HG03469 (cell line): ENCODE results near the gene LRRC75A.
"Not testable (repeated sequence)": the region's sequence is repeated elsewhere in the genome, so short reads cannot be mapped to it uniquely, and the experiment has no call there.

Source experiments
- ATAC-seq: cut with Tn5 transposase; IDR thresholded peaks from one replicate; pipeline ENCODE4 v1.9.1; 2021; ENCODE audit warnings: mild to moderate bottlenecking, moderate library complexity, moderate number of reproducible peaks; ENCODE audit not compliant: unreplicated experiment

Gene LRRC75A

DNA sequence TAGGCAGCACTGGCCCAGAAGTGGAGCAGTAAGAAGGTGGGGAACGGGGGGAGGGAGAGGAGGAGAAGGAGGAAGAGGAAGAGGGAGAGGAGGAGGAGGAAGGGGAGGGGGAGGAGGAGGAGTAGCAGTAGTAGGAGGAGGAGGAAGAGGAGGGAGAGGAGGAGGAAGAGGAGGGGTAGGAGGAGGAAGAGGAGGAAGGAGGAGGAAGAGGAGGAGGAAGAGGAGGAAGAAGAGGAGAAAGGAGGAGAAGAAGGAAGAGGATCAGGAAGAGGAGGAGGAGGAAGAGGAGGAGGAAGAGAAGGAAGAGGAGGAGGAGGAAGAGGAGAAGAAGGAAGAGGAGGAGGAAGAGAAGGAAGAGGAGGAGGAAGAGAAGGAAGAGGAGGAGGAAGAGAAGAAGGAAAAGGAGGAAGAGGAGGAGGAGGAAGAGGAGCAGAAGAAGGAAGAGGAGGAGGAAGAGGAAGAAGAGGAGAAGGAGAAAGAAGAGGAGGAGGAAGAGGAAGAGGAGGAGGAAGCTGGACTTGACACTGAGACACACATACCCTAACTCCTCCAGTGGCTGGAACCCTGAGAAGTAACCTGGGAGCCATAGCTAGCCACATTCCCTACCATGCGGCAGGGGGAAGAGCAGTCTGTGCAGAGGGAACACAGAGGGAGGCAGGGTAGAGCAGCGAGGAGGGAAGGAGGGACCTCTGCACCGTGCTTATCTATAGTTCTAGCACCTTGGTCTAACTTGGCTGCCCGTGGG lies 35.8 kb downstream of the LRRC75A start:
- ATAC-seq, result no peak

DNA sequence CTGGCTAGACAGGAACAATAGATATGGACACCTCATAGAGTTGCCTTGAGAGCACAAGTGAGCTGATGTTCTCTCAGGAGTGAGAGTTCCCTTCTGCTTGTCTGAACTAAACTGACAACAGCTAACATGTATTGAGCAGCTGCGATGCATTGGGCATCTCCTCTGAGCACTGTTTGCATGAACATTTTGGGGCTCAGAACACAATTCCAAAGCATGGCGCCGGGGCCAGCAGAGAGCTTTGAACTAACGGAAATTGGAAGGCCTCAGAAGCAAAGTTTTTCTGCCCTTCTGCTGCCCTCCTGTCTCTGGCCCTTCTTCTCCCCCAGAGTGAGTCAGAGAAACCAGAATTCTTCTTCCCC lies 38.5 kb downstream of the LRRC75A start:
- no peak for ATAC-seq

DNA sequence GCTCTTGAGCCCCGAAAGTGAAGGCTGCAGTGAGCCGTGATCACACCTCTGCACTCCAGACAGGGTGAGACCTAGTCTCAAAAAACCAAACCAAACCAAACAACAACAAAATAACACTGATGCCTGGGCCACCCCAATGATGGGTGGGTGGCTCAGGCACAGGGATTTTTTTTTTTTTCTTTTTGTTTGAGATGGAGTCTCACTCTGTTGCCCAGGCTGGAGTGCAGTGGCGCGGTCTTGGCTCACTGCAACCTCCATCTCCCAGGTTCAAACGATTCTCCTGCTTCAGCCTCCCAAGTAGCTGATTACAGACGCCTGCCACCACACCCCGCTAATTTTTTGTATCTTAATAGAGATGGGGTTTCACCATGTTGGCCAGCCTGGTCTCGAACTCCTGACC lies 39.7 kb downstream of the LRRC75A start:
- ATAC-seq, result not testable (repeated sequence)

DNA sequence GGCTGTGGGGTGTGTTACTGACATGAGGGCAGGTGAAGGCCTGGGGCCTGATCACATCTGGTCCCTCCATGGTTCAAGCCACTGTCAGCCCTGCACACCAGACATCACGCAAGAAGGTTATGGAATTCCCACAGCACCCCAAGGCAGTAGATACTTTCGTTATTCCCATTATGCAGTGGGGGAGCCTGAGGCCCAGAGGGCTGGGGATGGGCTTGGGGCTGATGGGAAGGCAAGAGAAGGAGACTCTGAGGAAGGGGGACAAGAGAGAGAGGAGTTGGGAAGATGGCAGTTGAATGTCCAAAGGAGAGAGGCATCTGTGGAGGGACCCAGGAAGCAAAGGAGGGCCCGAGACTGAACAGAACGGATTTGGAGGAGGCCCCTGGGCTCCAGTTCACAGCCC lies 42.0 kb downstream of the LRRC75A start:
- ATAC-seq, result no peak

DNA sequence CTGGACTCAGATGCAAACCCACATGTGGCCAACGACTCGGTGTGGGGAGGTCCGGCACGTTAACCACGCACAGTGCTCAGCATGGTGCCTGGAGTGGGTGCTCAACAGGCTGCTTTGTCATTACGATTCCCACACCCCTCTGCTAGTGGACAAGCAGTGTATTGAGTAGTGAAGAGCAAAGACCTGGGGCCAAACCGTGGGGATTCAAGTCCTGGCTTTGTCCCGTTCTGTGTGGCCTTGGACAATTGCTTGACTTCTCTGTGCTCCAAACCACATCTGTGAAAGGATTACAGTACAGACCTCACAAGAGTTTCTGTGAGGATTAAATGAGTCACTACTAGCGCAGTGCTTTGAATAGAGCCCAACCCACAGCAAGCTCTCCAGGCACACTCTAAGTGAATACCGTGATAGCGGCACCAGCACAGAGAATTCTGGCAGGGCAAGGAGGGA lies 42.8 kb downstream of the LRRC75A start:
- no peak for ATAC-seq

DNA sequence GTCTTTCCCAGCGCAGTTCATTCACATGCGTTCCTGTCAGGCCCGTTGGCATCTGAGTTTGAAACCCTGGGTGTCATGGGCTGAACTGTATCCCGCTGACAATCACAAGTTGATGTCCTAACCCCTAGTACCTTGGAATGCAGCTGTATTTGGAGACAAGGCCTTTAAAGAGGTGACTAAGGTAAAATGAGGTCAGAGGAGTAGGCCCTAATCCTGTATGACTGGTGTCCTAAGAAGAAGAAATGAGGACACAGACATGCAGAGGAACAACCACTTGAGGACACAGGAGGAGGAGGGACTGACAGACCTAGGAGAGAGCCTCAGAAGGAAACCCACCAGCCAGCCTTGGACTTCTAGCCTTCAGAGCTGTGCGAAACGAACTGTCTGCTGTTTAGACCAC lies 43.5 kb downstream of the LRRC75A start:
- no peak for ATAC-seq

DNA sequence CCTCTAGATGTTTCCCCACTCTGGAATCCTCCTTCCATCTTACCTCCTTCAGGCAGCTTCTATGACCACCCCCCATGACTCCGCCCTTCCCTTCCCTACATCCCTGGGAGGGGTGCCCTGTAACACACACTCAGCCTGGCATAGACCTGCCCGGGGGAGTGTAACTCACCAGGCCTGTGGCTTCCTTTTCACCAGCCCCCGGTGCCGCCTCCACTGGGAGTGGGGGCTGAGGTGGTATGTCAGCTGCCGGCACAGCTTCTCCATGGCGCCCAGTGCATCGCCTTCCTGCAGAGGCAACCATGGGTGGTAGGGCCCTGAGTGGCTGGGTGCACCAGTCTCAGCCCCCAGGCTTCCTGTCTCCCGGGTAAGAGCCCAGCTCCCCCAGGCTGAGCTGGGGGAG lies 44.3 kb downstream of the LRRC75A start:
- no peak for ATAC-seq

DNA sequence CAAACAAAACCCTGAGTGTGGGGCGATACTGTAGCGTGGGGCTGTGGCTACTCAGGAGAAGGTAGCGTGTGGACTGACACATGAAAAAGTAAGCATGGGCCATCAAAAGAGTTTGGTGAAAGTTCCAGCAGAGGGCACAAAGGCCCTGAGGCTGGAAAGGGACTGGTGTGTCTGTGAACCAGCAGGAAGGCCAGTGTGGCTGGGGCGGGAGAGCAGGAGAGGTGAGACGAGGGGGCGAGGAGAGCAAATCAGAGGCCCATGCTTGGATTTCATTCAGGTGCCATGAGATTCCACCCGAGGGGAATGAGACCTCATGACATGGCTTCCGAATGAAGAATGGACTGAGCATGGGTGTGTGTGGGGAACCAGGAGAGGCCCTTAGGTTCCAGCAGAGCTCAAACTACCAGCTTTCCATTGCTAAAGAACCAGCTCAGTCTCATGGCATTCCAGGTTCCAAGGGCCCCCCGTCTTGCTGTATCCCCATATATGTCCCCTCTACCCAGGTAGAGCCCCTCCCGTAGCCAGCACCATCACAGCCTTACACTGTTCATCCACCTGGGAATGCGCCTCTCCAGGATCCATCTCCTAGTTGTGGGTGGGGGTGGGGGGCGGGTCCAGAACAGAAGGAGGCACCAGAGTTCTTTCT lies 45.5 kb downstream of the LRRC75A start:
- no peak for ATAC-seq

DNA sequence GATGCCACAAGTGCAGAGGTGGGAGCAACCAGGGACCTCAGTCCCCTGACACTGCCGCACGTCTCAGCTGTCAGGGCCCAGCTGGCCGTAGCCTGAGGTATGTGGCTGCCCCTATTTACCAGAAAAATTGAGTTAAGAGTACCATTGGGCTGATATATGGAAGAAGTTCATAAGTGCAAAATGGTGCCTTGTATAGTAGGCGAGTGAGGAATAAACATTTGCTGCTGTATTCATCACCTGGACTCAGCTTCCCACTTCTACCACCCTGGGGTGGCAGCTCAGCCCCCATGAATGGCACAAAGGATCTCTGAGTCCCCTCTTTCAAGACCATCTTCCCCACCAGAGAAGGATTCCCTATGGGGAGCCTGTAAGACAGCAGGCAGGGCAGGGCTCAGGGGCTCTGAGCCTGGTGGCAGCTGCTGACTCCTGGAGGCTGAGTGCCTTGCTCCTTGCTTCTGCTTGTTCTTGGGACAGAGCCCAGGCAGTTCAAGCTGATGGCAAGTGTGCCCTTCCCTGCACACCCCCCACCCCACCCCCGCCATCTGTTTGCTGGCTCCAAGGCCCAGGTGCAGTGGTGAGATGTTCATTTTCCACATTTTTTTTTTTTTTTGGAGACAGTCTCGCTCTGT lies 47.6 kb downstream of the LRRC75A start:
- no peak for ATAC-seq

DNA sequence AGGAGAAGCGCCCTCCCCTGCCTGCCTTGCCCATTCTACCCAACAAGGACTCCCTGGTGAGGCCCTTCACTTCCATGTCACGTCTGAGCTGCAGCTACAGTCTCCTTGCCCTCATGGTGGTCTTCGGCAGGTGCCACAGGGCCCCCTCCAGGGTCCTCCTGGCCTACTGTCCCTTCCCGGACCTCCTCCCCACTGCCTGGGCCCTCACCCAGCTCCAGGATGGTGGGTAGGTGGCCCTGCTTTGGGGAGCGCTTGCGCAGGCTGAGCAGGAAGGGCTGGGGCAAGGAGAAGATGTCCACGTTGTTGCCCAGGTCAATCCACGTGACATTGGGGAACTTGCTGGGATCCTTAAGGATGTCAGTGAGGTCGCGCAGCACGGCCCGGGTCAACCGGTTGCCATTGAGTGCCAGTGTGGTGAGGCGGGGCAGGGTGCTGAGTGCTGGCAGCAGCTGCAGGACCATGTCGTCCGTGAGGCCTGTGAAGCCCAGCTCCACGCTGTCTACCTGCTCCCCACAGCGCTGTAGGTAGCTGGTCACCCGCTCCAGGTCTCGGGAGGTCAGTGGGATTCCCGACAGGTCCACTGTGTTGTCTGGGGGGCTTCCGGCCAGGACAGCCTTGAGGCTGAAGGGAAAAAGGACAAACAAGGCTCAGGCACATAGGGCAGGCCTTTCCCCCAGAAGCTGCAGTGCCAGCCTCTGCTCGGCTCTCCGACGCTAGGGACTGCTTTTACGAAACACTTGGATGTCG lies 48.3 kb downstream of the LRRC75A start:
- ATAC-seq, result no peak

DNA sequence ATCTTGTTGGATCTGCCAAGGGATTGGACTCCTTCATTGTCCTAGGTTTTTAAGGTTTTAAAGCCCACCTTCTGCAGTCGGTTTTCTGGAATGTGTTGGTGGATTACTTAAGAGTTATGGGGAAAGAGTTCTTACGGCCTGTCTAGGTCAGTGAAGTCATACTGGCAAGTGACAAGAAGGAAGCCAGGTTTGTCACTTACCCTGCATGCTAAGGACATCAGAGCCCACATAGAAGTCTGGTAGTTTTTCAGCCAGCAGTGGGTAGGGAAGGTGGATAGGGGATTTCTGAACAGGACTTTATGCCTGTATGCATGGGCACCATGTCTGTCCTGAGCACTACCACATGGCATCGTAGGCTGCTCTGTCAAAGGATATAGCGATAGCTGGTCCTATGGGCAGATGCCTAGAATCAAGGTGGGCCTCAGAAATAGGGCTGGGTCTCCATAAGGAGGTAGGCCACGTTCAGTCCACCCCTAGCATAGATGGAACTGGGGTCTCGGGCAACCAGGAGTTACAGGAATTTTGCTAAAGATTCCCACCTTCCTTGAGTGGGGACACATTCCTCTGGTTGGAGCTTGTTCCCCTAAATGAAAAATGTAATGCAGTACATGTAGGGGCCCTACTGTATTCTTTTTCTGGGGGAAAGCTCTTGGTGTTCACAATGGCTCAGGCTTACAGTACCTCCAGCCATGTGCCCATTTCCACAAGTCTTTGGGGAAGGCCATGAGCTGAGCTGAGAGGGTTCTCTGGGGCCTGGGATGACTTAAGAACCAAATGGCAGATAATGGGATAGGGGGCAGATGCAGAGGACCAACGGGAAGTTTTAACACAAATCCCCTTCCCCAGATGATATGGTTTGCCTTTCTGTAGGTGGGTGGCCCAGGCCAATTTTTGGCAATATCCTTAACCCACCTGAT lies 49.1 kb downstream of the LRRC75A start:
- no peak for ATAC-seq

DNA sequence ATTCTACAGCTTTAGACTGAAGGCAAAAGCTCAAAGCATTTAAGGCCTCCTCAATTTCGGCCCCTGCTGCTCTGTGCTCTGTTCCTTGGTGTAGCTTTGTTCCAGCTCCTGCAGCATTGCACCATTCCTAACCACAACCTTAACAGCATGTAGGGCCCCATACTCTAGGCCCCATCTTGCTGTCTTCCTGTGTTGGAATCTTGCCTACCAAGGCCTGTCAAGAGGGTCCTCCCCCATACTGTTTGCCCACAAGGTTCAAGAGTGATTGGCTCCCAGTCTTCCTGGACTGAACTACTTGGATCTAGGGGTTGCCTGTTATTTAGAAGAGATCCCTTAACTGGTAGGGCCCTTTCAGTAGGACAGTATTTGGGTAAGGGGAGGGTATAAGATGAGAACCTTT lies 49.9 kb downstream of the LRRC75A start:
- ATAC-seq, result no peak

DNA sequence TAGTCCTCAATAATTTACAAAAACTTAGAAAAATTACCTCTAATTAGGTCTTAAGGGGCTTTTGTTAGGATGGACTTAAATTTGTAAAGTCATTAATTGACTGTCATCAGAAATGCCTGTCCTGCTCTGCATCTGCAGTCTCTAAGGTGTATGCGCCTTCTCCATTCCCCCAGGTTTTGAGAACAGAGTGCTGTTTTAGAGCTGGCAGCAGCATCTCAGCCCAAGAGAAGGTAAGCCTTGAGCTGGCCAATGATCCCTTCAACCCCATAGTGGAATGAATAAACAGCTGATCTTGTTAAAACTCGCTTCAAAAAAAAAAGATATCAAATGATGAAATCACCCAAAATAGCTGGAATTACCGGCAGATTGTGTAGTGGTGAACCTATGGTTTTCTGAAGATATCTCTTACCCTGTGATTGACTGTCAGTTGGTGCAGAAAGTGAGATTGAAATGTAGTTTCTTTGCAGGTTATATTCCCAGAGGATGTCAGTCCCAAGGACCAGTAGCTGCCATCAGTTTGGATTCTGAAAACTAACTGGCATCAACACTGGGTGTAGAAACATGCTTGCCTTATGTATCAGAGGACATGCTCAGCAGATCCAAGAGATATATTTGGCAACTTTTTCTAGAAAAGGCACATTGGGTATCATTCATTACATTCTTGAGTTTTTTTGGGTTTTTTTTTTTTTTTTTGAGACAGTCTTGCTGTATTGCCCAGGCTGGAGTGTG lies 50.9 kb downstream of the LRRC75A start:
- ATAC-seq, result no peak

DNA sequence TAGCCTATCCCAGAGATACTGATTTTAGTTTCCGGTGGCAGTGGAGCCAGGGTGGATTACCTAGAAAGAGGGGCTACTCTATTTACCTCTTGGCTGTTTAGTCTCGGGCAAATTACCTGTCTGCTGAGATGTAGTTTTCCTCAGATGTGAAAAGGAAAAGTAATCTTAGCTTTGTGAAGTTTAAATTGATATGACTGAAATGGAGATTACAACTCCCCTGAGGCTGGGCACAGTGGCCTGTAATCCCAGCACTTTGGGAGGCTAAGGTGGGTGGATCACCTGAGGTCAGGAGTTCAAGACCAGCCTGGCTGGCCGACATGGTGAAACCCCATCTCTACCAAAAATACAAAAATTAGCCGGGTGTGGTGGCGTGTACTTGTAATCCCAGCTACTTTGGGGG lies 51.6 kb downstream of the LRRC75A start:
- not testable (repeated sequence) for ATAC-seq

DNA sequence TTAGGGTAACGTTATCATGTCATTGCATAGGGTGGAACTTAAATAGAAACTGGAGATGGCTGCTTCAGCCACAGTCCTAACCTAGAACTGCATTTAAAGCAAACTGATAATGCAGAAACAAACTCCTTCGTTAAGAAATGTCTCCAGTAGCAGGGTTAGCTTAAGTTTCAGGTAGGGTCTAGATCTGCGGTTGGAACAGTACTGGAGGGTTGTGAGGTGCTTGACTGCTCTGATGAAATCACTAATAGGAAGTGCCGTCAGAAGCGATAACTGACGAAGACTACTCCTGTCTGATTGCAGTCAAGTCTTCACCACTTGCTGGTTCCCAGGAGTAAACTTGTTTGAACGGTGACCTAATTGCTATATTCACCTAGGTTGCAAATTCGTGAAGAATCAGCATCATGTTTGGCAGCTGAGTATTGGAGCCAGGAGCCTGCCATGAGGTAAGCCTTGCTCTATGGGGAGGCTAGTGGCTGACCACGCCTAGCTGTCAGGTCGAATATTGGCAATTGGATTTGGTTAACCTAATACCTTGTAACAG lies 52.1 kb downstream of the LRRC75A start:
- no peak for ATAC-seq

DNA sequence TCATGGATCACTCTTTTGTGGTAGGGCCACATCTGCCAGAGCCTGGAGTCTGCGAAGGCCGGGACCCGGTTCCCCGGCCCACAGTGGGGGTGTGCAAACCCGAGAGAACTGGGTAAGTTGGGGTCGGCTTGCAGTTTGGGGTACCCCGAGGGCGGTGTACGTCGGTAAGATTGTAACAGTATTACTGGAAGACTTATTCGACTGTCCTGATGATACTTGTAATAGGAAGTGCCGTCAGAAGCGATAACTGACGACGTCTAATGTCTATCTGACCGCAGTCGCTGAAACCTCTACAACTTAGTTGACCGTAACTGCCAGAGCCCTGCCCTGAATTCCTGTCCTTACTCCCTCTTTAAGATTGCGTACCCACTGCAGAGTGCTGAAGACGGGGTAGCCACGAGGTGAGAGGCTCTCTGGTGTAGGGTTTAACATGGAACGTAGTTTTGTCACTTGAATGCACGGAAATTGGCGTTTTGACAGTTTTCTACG lies 52.6 kb downstream of the LRRC75A start:
- peak; percentile 7 for ATAC-seq

DNA sequence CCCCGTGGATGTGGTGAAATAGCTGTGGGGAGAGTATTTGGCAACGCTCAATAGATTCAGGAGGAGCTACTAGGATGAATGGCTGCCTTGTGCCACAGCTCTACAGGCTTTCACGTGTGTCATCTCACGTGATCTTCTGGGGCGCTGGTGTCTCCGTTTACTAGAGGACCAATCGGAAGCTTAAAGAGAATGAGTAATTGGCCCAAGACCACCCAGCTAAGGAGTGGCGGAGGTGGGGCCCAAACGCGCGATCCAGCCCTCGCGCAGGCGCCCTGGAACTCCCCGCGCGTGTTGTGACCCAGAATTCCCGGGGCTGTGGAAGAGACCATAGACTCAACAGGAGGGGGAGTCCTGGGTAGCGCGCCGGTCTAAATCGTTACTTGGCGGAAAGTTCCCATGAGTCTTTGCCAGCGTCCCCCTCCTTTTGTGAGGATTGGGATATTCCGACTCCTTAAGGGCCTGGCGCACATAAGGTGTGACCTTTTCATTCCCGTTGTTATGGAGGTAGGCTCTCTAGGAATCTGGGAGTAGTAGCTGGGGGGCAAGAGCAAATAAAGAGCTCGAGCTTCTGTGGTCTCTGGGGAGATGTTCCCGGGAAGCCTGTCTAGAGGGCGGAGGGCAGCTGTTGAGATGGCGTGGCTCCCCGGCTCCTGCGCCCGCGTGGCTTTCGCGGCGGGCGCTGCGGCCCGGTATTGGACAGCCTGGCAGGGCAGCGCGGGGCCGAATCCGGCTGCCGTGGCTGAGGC lies 53.3 kb downstream of the LRRC75A start:
- peak; percentile 53 for ATAC-seq

DNA sequence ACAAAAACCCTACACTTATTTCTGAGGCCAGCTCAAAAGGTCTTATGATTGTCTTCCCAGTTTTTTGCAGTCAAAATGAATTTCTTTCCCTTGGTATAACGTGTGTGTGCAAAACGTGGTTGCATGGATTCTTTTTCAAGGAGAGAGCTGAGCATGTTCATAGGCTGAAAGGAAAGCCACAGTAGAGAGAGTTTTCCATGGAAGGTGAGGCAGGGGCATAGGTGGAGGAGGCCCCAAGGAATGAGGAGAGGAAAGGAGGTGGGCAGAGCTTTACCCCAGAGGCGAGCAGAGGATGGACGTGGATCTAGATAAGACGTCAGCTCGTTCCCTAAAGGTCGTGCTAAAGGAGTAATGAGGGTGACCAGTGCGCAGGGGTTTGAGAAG lies 53.8 kb downstream of the LRRC75A start:
- no peak for ATAC-seq

DNA sequence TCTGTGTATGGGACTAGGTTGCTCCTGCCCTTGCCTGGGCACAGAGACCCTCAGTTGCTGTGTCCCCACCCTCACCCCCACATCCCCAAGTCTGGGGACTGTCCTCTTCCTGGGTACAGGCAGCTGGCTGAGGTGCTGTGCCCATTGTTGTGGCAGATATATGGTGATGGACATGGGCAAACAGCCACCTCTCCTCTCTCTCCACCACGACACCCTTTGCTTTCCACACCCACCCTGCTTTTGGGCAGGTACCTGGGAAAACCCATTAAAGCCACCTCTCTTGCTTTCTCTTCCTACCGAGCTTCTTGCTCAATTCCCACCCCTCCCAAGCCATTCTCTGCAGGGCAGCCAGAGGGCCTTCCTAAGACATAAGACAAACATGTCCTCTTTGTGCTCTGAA lies 54.9 kb downstream of the LRRC75A start:
- no peak for ATAC-seq
